Vagina (tissue), 2 donors: Measurements from ENCODE around the gene STIM1. TPM values are rescaled to one million over a fixed set of nuclear protein-coding genes. Genes with fewer than 3 reads are reported as not detected.

Experiments used
- DNase-seq, 2 donors: peaks; one replicate each; pipeline ENCODE4 v3.0.0-alpha.2; 2017; ENCODE audit errors: extremely low spot score in 2 of 2
- H3K27ac ChIP-seq: fragments of 200-600 bp; sonication (generic); one replicate; pipeline ENCODE4 v1.5.1; 2019
- H3K27me3 ChIP-seq: fragments of 200-600 bp; sonication (generic); one replicate; pipeline ENCODE4 v1.5.1; 2019
- H3K36me3 ChIP-seq, 2 donors: fragments of 200-600 bp; sonication (generic); one replicate each; pipeline ENCODE4 v1.5.1; 2017 to 2019
- H3K4me1 ChIP-seq: fragments of 200-600 bp; sonication (generic); one replicate; pipeline ENCODE4 v1.5.1; 2019
- H3K4me3 ChIP-seq, 2 donors: fragments of 200-600 bp; sonication (generic); 1 replicate in 1 of 2; 2 replicates in 1 of 2; pipeline ENCODE4 v1.5.1; 2016 to 2019
- H3K9me3 ChIP-seq: fragments of 200-600 bp; sonication (generic); one replicate; pipeline ENCODE4 v1.5.1; 2019
- CTCF ChIP-seq, 3 experiments: fragments of 450-650 bp in 2 of 3; fragments of 200-600 bp in 1 of 3; sonication (generic) in 1 of 3; IDR thresholded peaks; one replicate each; pipeline ENCODE4 v1.5.1; 2017 to 2019; ENCODE audit warnings: antibody characterized with exemption in 3 of 3, mild to moderate bottlenecking in 2 of 3, moderate library complexity in 2 of 3
- POLR2A ChIP-seq, 2 donors: fragments of 450-650 bp; IDR thresholded peaks; one replicate each; pipeline ENCODE4 v1.6.1; 2017; ENCODE audit warnings: antibody characterized with exemption in 2 of 2, mild to moderate bottlenecking in 2 of 2, moderate library complexity in 2 of 2
- POLR2AphosphoS5 ChIP-seq, 2 donors: sonication (generic); formaldehyde crosslinking; IDR thresholded peaks; one replicate each; pipeline ENCODE4 v1.9.0; 2017; ENCODE audit warnings: antibody characterized with exemption in 2 of 2, mild to moderate bottlenecking in 2 of 2, low read depth in 1 of 2; ENCODE audit not compliant: insufficient read depth in 1 of 2
- intact Hi-C: fragments of 100-400 bp; cut with DNase I; formaldehyde crosslinking; loops from one replicate; pipeline ENCODE4 v1.15.1; 2023
- total RNA-seq: library from RNA; depleted of rRNA; stranded (reverse); fragments of >200 nt; gene quantifications from one replicate; pipeline ENCODE4 v1.2.3, GENCODE V29; 2016

STIM1 gene
- total RNA-seq, 1 donor from 2014 or later = 68.8 TPM

GRCh38 chr11:3977078-3977477 is 121.6 kb downstream of the STIM1 start:
- Histone ChIP-seq H3K36me3 (no peaks in the 10 kb centered on the region), H3K4me3 (no peak overlapping the region), H3K4me1 (peaks cover 27% of the 10 kb centered on the region), H3K9me3 (no peaks in the 10 kb centered on the region), H3K27ac (no peak overlapping the region), H3K27me3 (no peaks in the 10 kb centered on the region)
- no peak for DNase-seq
- intact Hi-C loops = no loop called here
- no peak for TF ChIP-seq POLR2A (IDR thresholded peaks at IDR 0.05)
- TF ChIP-seq POLR2AphosphoS5 (IDR thresholded peaks at IDR 0.05; ENCODE audit: insufficient read depth in 1 of 2, low read depth in 1 of 2) = no peak
- TF ChIP-seq CTCF (IDR thresholded peaks at IDR 0.05) = no peak

GRCh38 chr11:3981084-3981633 is 125.7 kb downstream of the STIM1 start:
- Histone ChIP-seq H3K27me3 (no peaks in the 10 kb centered on the region), H3K4me3 (no peak overlapping the region), H3K36me3 (no peaks in the 10 kb centered on the region), H3K4me1 (peaks cover 43% of the 10 kb centered on the region), H3K27ac (no peak overlapping the region), H3K9me3 (no peaks in the 10 kb centered on the region)
- no peak for TF ChIP-seq POLR2A (IDR thresholded peaks at IDR 0.05)
- TF ChIP-seq POLR2AphosphoS5 (IDR thresholded peaks at IDR 0.05; ENCODE audit: insufficient read depth in 1 of 2, low read depth in 1 of 2) = no peak
- TF ChIP-seq CTCF (IDR thresholded peaks at IDR 0.05) = no peak
- intact Hi-C loops = no loop called here
- DNase-seq = no peak

GRCh38 chr11:3982431-3982830 is 127.0 kb downstream of the STIM1 start:
- H3K4me1 ChIP-seq = peaks cover 46% of the 10 kb centered on the region
- TF ChIP-seq CTCF (IDR thresholded peaks at IDR 0.05) = no peak
- TF ChIP-seq POLR2A (IDR thresholded peaks at IDR 0.05) = no peak
- no peak for TF ChIP-seq POLR2AphosphoS5 (IDR thresholded peaks at IDR 0.05; ENCODE audit: insufficient read depth in 1 of 2, low read depth in 1 of 2)
- no peaks in the 10 kb centered on the region for H3K36me3 ChIP-seq
- DNase-seq = no peak
- H3K27ac ChIP-seq = no peak overlapping the region
- H3K27me3 ChIP-seq = no peaks in the 10 kb centered on the region
- H3K9me3 ChIP-seq = no peaks in the 10 kb centered on the region
- intact Hi-C loops = no loop called here
- H3K4me3 ChIP-seq = no peak overlapping the region

- Histone ChIP-seq H3K9me3 (no peaks in the 10 kb centered on the region), H3K27me3 (no peaks in the 10 kb centered on the region), H3K27ac (no peak overlapping the region), H3K4me1 (peaks cover 53% of the 10 kb centered on the region), H3K4me3 (no peak overlapping the region), H3K36me3 (no peaks in the 10 kb centered on the region)
- intact Hi-C loops = no loop called here
- DNase-seq = no peak
- TF ChIP-seq POLR2AphosphoS5 (IDR thresholded peaks at IDR 0.05; ENCODE audit: insufficient read depth in 1 of 2, low read depth in 1 of 2) = no peak
- TF ChIP-seq CTCF (IDR thresholded peaks at IDR 0.05) = no peak
- no peak for TF ChIP-seq POLR2A (IDR thresholded peaks at IDR 0.05)
Measured at GRCh38 chr11:3983101-3983500, 127.6 kb downstream of the STIM1 start.

GRCh38 chr11:3984896-3985295 is 129.4 kb downstream of the STIM1 start:
- intact Hi-C loops = no loop called here
- no peak overlapping the region for H3K27ac ChIP-seq
- no peaks in the 10 kb centered on the region for H3K9me3 ChIP-seq
- DNase-seq = no peak
- no peak overlapping the region for H3K4me3 ChIP-seq
- H3K4me1 ChIP-seq = peaks cover 53% of the 10 kb centered on the region
- H3K27me3 ChIP-seq = no peaks in the 10 kb centered on the region
- H3K36me3 ChIP-seq = no peaks in the 10 kb centered on the region
- TF ChIP-seq POLR2AphosphoS5 (IDR thresholded peaks at IDR 0.05; ENCODE audit: insufficient read depth in 1 of 2, low read depth in 1 of 2) (no peak), CTCF (IDR thresholded peaks at IDR 0.05) (no peak), POLR2A (IDR thresholded peaks at IDR 0.05) (no peak)
